HCT116 (cell line): ENCODE measurements around the gene OSCP1. TPM values are rescaled to one million over a fixed set of nuclear protein-coding genes. Genes with fewer than 3 reads are reported as not detected.

Source experiments
- ATAC-seq: fragments of 200-7000 bp; cut with Tn5 transposase; 2 replicates; pipeline ENCODE4 v1.9.1; 2020; ENCODE audit warnings: mild to moderate bottlenecking, moderate library complexity
- BruUV-seq: library from RNA; stranded (reverse); fragments of 400-500 nt; replicated peaks from 2 replicates; lab custom pipeline; 2021; lab: Mats Ljungman, UMichigan
- CTCF ChIA-PET: fragments of 300-600 bp; sonication (Branson Sonifier 250); formaldehyde crosslinking; loops from one replicate; lab custom pipeline; 2021; ENCODE audit warnings: antibody characterized with exemption; lab: Charles Lee
- POLR2A ChIA-PET: fragments of 300-600, 350-600 bp; sonication (Branson Sonifier 250); formaldehyde crosslinking; loops from one replicate; lab custom pipeline; 2021; ENCODE audit warnings: antibody characterized with exemption; lab: Charles Lee
- RAD21 ChIA-PET, 2 experiments: fragments of 300-600 bp; sonication (Branson Sonifier 250); formaldehyde crosslinking; loops; one replicate each; lab custom pipeline; 2023; ENCODE audit warnings: low total read pairs in 2 of 2; ENCODE audit not compliant: uncharacterized antibody in 2 of 2, unreplicated experiment in 2 of 2, low non-redundant PET in 1 of 2; lab: Charles Lee
- DNase-seq: peaks from one replicate; pipeline ENCODE4 v3.0.0-alpha.2; 2010; ENCODE audit warnings: low read depth, low spot score
- H2AFZ ChIP-seq: fragments of 200-600 bp; shearing (Covaris generic), sonication (generic); 2 replicates; pipeline ENCODE4 v1.6.1; 2017; ENCODE audit warnings: low read depth, mixed run types, mixed read lengths, antibody characterized with exemption, low read length; ENCODE audit not compliant: poor library complexity, severe bottlenecking
- H3K27ac ChIP-seq: 2 replicates; pipeline ENCODE4 v1.5.1; 2012; ENCODE audit warnings: low read depth, low read length
- H3K27me3 ChIP-seq: fragments of 200-600 bp; sonication (generic); 2 replicates; pipeline ENCODE4 v1.6.1; 2016; ENCODE audit warnings: mixed run types, low read length, mixed read lengths; ENCODE audit not compliant: insufficient read depth
- H3K36me3 ChIP-seq, 2 experiments: fragments of 200-500 bp in 1 of 2; fragments of 200-600 bp in 1 of 2; sonication (Bioruptor generic) in 1 of 2; sonication (generic) in 1 of 2; 2 replicates each; pipeline versions ENCODE4 v1.5.1 to v1.6.1; 2014 to 2016; ENCODE audit warnings: low read length in 2 of 2, inconsistent platforms in 1 of 2, mixed read lengths in 1 of 2, mixed run types in 1 of 2; ENCODE audit not compliant: insufficient read depth in 2 of 2, control insufficient read depth in 1 of 2
- H3K4me1 ChIP-seq, 2 experiments: fragments of 200-600 bp in 1 of 2; sonication (generic) in 1 of 2; 2 replicates each; pipeline versions ENCODE4 v1.5.1 to v1.6.1; 2012 to 2017; ENCODE audit warnings: low read length in 2 of 2, inconsistent platforms in 1 of 2, mild to moderate bottlenecking in 1 of 2, mixed read lengths in 1 of 2, mixed run types in 1 of 2, moderate library complexity in 1 of 2; ENCODE audit not compliant: insufficient read depth in 2 of 2, control insufficient read depth in 1 of 2
- H3K4me2 ChIP-seq: fragments of 200-600 bp; sonication (generic); 2 replicates; pipeline ENCODE4 v1.6.1; 2017; ENCODE audit warnings: mixed run types, low read length, mixed read lengths
- H3K4me3 ChIP-seq, 2 experiments: fragments of 200-600 bp in 1 of 2; sonication (generic) in 1 of 2; replicated peaks in 1 of 2; 2 replicates each; pipeline ENCODE4 v1.5.1; 2011 to 2016; ENCODE audit warnings: low read length in 2 of 2, control low read depth in 1 of 2, low read depth in 1 of 2, mild to moderate bottlenecking in 1 of 2, mixed read lengths in 1 of 2, mixed run types in 1 of 2
- H3K79me2 ChIP-seq: fragments of 200-600 bp; sonication (generic); 2 replicates; pipeline ENCODE4 v1.6.1; 2017; ENCODE audit warnings: mild to moderate bottlenecking, mixed run types, low read length, moderate library complexity, mixed read lengths; ENCODE audit not compliant: insufficient read depth
- H3K9ac ChIP-seq: fragments of 200-600 bp; sonication (generic); 2 replicates; pipeline ENCODE4 v1.6.1; 2016; ENCODE audit warnings: low read length, mixed read lengths
- H3K9me2 ChIP-seq: fragments of 200-600 bp; sonication (generic), shearing (Covaris generic); 2 replicates; pipeline ENCODE4 v1.6.1; 2017; ENCODE audit warnings: mixed run types, mild to moderate bottlenecking, moderate library complexity; ENCODE audit not compliant: insufficient read depth
- H3K9me3 ChIP-seq, 2 experiments: fragments of 200-500 bp in 1 of 2; fragments of 200-600 bp in 1 of 2; sonication (Bioruptor generic) in 1 of 2; sonication (generic) in 1 of 2; 2 replicates each; pipeline ENCODE4 v1.6.1; 2014 to 2017; ENCODE audit warnings: low read length in 2 of 2, mixed read lengths in 2 of 2, inconsistent platforms in 1 of 2, low read depth in 1 of 2, mild to moderate bottlenecking in 1 of 2, mixed run types in 1 of 2, moderate library complexity in 1 of 2; ENCODE audit not compliant: control insufficient read depth in 1 of 2, insufficient read depth in 1 of 2
- H4K20me1 ChIP-seq: fragments of 200-600 bp; sonication (generic), shearing (Covaris generic); 2 replicates; pipeline ENCODE4 v1.6.1; 2017; ENCODE audit warnings: mixed run types, mild to moderate bottlenecking, moderate library complexity; ENCODE audit not compliant: insufficient read depth
- ATF3 ChIP-seq: IDR thresholded peaks from 2 replicates; pipeline ENCODE4 v1.6.1; 2012
- CBX3 ChIP-seq: IDR thresholded peaks from 2 replicates; pipeline ENCODE4 v1.6.1; 2012; ENCODE audit warnings: low read depth
- CEBPB ChIP-seq: IDR thresholded peaks from 2 replicates; pipeline ENCODE4 v1.6.1; 2012; ENCODE audit warnings: low read depth
- CTCF ChIP-seq, 3 experiments: fragments of 200-600 bp in 1 of 3; sonication (generic) in 1 of 3; IDR thresholded peaks in 2 of 3; conservative IDR thresholded peaks in 1 of 3; 2 replicates each; pipeline ENCODE4 v1.5.1; 2012 to 2017; ENCODE audit warnings: low read depth in 2 of 3, low read length in 2 of 3, antibody characterized with exemption in 1 of 3, borderline replicate concordance in 1 of 3, control low read depth in 1 of 3, mild to moderate bottlenecking in 1 of 3, mixed read lengths in 1 of 3, mixed run types in 1 of 3, moderate library complexity in 1 of 3; ENCODE audit not compliant: insufficient read depth in 1 of 3
- EGR1 ChIP-seq: IDR thresholded peaks from 2 replicates; pipeline ENCODE4 v1.6.1; 2012; ENCODE audit warnings: low read depth
- EZH2 ChIP-seq: fragments of 200-600 bp; sonication (generic); IDR thresholded peaks from 2 replicates; pipeline ENCODE4 v1.6.1; 2017; ENCODE audit warnings: antibody characterized with exemption, mixed run types
- EZH2phosphoT487 ChIP-seq: fragments of 200-600 bp; IDR thresholded peaks from 2 replicates; pipeline ENCODE4 v1.6.1; 2018; ENCODE audit warnings: antibody characterized with exemption, borderline replicate concordance
- JUND ChIP-seq: IDR thresholded peaks from 2 replicates; pipeline ENCODE4 v1.6.1; 2012
- MAX ChIP-seq: IDR thresholded peaks from 2 replicates; pipeline ENCODE4 v1.6.1; 2012
- RAD21 ChIP-seq: IDR thresholded peaks from 2 replicates; pipeline ENCODE4 v1.6.1; 2012; ENCODE audit warnings: low read depth, mild to moderate bottlenecking
- SIN3A ChIP-seq: IDR thresholded peaks from 2 replicates; pipeline ENCODE4 v1.6.1; 2012; ENCODE audit warnings: low read depth
- SP1 ChIP-seq: IDR thresholded peaks from 2 replicates; pipeline ENCODE4 v1.6.1; 2012; ENCODE audit warnings: low read depth
- SRF ChIP-seq: IDR thresholded peaks from 2 replicates; pipeline ENCODE4 v1.6.1; 2012; ENCODE audit warnings: low read depth
- TCF7L2 ChIP-seq: IDR thresholded peaks from 2 replicates; pipeline ENCODE4 v1.7.0; 2011; ENCODE audit warnings: borderline replicate concordance, inconsistent platforms; ENCODE audit not compliant: insufficient read depth, insufficient read length; ENCODE audit errors: extremely low read depth
- YY1 ChIP-seq: IDR thresholded peaks from 2 replicates; pipeline ENCODE4 v1.6.1; 2011; ENCODE audit warnings: low read length, low read depth, moderate library complexity, mild to moderate bottlenecking; ENCODE audit not compliant: insufficient replicate concordance; ENCODE audit errors: extremely low read depth
- ZBTB33 ChIP-seq: IDR thresholded peaks from 2 replicates; pipeline ENCODE4 v1.6.1; 2011; ENCODE audit warnings: mild to moderate bottlenecking, low read length, moderate library complexity; ENCODE audit not compliant: insufficient replicate concordance; ENCODE audit errors: extremely low read depth
- ZFX ChIP-seq: fragments of 450-650 bp; IDR thresholded peaks from 2 replicates; pipeline ENCODE4 v1.6.1; 2017
- ZNF274 ChIP-seq: fragments of 200-500 bp; sonication (Bioruptor generic); IDR thresholded peaks from 2 replicates; pipeline ENCODE4 v1.6.1; 2014; ENCODE audit warnings: mild to moderate bottlenecking, low read depth, low read length, inconsistent platforms
- intact Hi-C: fragments of 100-400 bp; cut with micrococcal nuclease; formaldehyde crosslinking; loops from 2 replicates; pipeline ENCODE4 v1.10.0; 2022
- total RNA-seq: library from RNA; stranded (reverse); gene quantifications from one replicate; pipeline ENCODE4 v1.2.1, GENCODE V29; 2021; ENCODE audit not compliant: unreplicated experiment

Gene OSCP1
- total RNA-seq, 1 experiment from 2014 or later, result 4.1 TPM

GRCh38 chr1:36421649-36422048, 28.6 kb downstream of the OSCP1 start:
- Histone ChIP-seq H2AFZ (no peak overlapping the region), H3K9me3 (no peaks in the 10 kb centered on the region), H3K27ac (no peak overlapping the region), H3K36me3 (no peaks in the 10 kb centered on the region), H3K27me3 (no peaks in the 10 kb centered on the region), H3K9me2 (no peaks in the 10 kb centered on the region), H3K79me2 (no peaks in the 10 kb centered on the region), H3K4me1 (peaks cover 5 to 24% of the 10 kb centered on the region in 2 experiments; a peak in 3 of 4 replicates), H3K4me3 (no peak overlapping the region), H4K20me1 (no peaks in the 10 kb centered on the region), H3K4me2 (no peak overlapping the region), H3K9ac (no peak overlapping the region)
- TF ChIP-seq EZH2phosphoT487 (no peak), ZFX (no peak), JUND (no peak), CEBPB (no peak), MAX (no peak), ATF3 (no peak), RAD21 (no peak), TCF7L2 (no peak), ZBTB33 (no peak), EZH2 (no peak), SIN3A (no peak), CBX3 (no peak), YY1 (no peak), SP1 (no peak), EGR1 (no peak), ZNF274 (no peak), SRF (no peak), CTCF (IDR thresholded peaks at IDR 0.05 in 2 of 3, conservative IDR thresholded peaks at IDR 0.05 in 1 of 3; ENCODE audit: borderline replicate concordance in 1 of 3, insufficient read depth in 1 of 3, low read depth in 2 of 3, low read length in 2 of 3) (no peak)
- ChIA-PET RAD21 (interaction anchor here in 1 of 2 experiments (0.6 kb wide), 1 partner anchor 368 kb away, joined by 4 read pairs; no protein-coding TSS in a partner anchor), CTCF (interaction anchor here (1.3 to 1.8 kb wide), 2 partner anchors 78 to 80 kb away, joined by 4 to 7 read pairs; no protein-coding TSS in a partner anchor), POLR2A (no interaction called here)
- no TSS peak for BruUV-seq
- DNase-seq, result no peak
- intact Hi-C loops, result loop anchor here (1.0 to 5.0 kb wide), 4 partner anchors 52 to 319 kb away; no protein-coding TSS in a partner anchor
- no peak for ATAC-seq
